Aorta (tissue), 5 donors: ENCODE data around the gene PSMB10. TPM values are rescaled to one million over a fixed set of nuclear protein-coding genes. Genes with fewer than 3 reads are reported as not detected.

Source experiments
- ATAC-seq: fragments of 200-7000 bp; cut with Tn5 transposase; one replicate; pipeline ENCODE4 v1.9.1; 2022; ENCODE audit warnings: moderate library complexity; ENCODE audit not compliant: low FRiP score
- DNase-seq, 2 donors: peaks; one replicate each; pipeline ENCODE4 v3.0.0-alpha.2; 2020
- H3K27ac ChIP-seq, 2 donors: one replicate each; pipeline ENCODE4 v1.5.1; 2013; ENCODE audit warnings: low read length in 2 of 2, mild to moderate bottlenecking in 2 of 2, moderate library complexity in 2 of 2, control low read depth in 1 of 2, inconsistent platforms in 1 of 2, low read depth in 1 of 2
- H3K27me3 ChIP-seq, 2 donors: one replicate each; pipeline ENCODE4 v1.6.1; 2013; ENCODE audit warnings: control low read depth in 1 of 2, low read length in 1 of 2, mild to moderate bottlenecking in 1 of 2, moderate library complexity in 1 of 2; ENCODE audit not compliant: insufficient read depth in 2 of 2, control insufficient read depth in 1 of 2
- H3K36me3 ChIP-seq, 2 donors: one replicate each; pipeline ENCODE4 v1.6.1; 2013; ENCODE audit warnings: control low read depth in 1 of 2, low read length in 1 of 2, mild to moderate bottlenecking in 1 of 2; ENCODE audit not compliant: insufficient read depth in 2 of 2, control insufficient read depth in 1 of 2
- H3K4me1 ChIP-seq, 2 donors: one replicate each; pipeline ENCODE4 v1.6.1; 2013; ENCODE audit warnings: low read length in 2 of 2, control low read depth in 1 of 2, mild to moderate bottlenecking in 1 of 2, moderate library complexity in 1 of 2; ENCODE audit not compliant: insufficient read depth in 2 of 2, control insufficient read depth in 1 of 2
- H3K4me3 ChIP-seq, 2 donors: one replicate each; pipeline ENCODE4 v1.5.1; 2013; ENCODE audit warnings: low read length in 2 of 2, control low read depth in 1 of 2, mild to moderate bottlenecking in 1 of 2
- H3K9me3 ChIP-seq: one replicate; pipeline ENCODE4 v1.6.1; 2013; ENCODE audit warnings: mild to moderate bottlenecking, low read length; ENCODE audit not compliant: control insufficient read depth
- WGBS, 2 donors: extraction: QIAGEN DNeasy Blood & Tissue Kit; methylation state at CpG; one replicate each; pipeline ENCODE4 v1.1.7; 2013; 5-methylcytosine and 5-hydroxymethylcytosine counted together
- intact Hi-C, 2 donors: fragments of 100-400 bp; cut with DNase I; formaldehyde crosslinking; loops; one replicate each; pipeline versions ENCODE4 v1.14.2 to v1.15.0; 2022
- long read RNA-seq, 2 donors: library from polyadenylated mRNA; unstranded; transcript quantifications; one replicate each; pipeline ENCODE4 v2.0.0, GENCODE V29; 2020 to 2021
- polyA plus RNA-seq, 2 donors: library from polyadenylated mRNA; stranded (reverse); fragments of 200-250 nt; gene quantifications; one replicate each; pipeline ENCODE4 v1.2.3, GENCODE V29; 2013
- total RNA-seq, 2 donors: library from RNA; stranded (reverse); fragmentation: NEBNext Ultra II Directional; extraction: Animal tissue kit (Norgen Biotek cat#: 25700); gene quantifications; one replicate each; pipeline ENCODE4 v1.2.1, GENCODE V29; 2021
- donor health status: healthy with polysubstance abuse.
- donor health status: Bipolar disorder and iron deficiency.
- donor health status: DM: no; HTN: no; CAD: no.
- donor health status: DM: no; HTN: no; CAD: no.
- donor health status: DM: yes; HTN: yes; CAD: no.

The PSMB10 gene
- total RNA-seq = 10 to 100 TPM; 27.7 to 39.1 TPM
- polyA plus RNA-seq = 10 to 100 TPM; 52.3 to 84.3 TPM
- long read RNA-seq, donor 1, transcript PSMB10-201 (8 exons, 1,218 nt) = major isoform, 11 of 14 reads
- long read RNA-seq, donor 1, partial matches to known transcripts = 0 of 14 reads
- long read RNA-seq, donor 1, other reads (novel, unspliced or antisense) = 3 of 14 reads
- long read RNA-seq, donor 2, transcript PSMB10-201 (8 exons, 1,218 nt) = major isoform, 8 of 11 reads
- long read RNA-seq, donor 2, partial matches to known transcripts = 1 of 11 reads
- long read RNA-seq, donor 2, other reads (novel, unspliced or antisense) = 1 of 11 reads

DNA sequence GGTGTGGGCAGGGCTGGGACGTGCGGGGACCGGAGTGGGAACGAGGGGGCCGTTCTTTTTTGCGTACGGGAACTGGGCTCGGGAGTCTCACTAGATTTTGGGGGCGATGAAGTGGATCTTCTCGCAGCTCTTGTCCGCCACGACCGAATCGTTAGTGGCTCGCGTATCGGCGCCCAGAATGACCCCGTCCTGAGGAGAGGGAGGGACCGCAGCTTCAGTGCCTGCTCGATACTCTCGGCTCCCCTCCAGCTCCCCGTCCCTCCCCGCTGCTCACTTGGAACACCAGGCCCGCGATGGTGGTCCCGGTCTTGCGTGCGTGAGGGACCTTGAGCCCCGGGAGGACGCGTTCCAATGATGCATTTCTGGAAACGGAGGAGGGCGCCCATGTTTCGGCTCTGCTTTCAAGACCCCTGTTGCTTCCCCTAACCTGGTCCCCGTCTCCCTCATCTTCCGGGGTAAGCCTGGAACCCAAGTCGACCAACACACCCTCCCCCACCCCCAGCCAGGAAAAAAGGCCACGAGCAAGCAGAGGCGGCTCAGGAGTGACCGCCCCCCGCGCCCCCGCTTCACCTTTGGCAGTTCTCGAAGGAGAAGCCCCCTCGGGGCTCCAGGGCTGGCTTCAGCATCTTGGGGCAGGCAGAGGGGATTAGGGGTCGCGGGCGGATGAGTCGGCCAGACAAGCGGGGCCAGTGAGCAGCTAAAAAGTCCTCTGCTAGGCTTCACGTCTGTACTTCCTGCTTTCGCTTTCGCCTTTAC, at the start of gene PSMB10:
Gene PSMB10 (minus strand): TSS at position 727 of the 756 bp plus-strand sequence. CDS start 101 bp downstream, at position 626.
- Histone ChIP-seq H3K4me1 (no peaks in the 10 kb centered on the region), H3K36me3 (peaks cover 0 to 2% of the 10 kb centered on the region in 2 donors), H3K4me3 (peak within 1 kb of the TSS; percentile 46 to 58), H3K9me3 (no peaks in the 10 kb centered on the region), H3K27ac (peak within 1 kb of the TSS; percentile 18 to 65), H3K27me3 (no peaks in the 10 kb centered on the region)
- DNase-seq = peak; percentile 83 to 85
- intact Hi-C loops = no loop called here
- 0 to 1% methylated on average over 54 of the region's 54 CpGs for WGBS, 2 donors
- peak; percentile 51 for ATAC-seq

DNA sequence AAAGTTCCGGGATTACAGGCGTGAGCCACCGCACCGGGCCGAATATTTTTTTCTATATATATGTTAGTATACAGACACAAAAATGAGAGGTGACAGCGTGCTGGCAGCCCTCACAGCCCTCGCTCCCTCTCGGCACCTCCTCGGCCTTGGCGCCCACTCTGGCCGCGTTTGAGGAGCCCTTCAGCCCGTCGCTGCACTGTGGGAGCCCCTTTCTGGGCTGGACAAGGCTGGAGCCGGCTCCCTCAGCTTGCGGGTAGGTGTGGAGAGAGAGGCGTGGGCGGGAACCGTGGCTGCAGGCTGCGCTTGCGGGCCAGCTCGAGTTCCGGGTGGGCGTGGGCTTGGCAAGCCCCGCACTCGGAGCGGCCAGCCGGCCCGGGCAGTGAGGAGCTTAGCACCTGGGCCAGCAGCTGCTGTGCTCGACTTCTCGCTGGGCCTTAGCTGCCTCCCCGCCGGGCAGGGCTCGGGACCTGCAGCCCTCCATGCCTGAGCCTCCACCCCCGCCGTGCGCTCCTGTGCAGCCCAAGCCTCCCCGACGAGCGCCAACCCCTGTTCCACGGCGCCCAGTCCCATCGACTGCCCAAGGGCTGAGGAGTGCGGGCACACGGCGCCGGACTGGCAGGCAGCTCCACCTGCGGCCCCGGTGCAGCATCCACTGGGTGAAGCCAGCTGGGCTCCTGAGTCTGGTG, 45.5 kb upstream of the PSMB10 start:
- ATAC-seq = no peak

DNA sequence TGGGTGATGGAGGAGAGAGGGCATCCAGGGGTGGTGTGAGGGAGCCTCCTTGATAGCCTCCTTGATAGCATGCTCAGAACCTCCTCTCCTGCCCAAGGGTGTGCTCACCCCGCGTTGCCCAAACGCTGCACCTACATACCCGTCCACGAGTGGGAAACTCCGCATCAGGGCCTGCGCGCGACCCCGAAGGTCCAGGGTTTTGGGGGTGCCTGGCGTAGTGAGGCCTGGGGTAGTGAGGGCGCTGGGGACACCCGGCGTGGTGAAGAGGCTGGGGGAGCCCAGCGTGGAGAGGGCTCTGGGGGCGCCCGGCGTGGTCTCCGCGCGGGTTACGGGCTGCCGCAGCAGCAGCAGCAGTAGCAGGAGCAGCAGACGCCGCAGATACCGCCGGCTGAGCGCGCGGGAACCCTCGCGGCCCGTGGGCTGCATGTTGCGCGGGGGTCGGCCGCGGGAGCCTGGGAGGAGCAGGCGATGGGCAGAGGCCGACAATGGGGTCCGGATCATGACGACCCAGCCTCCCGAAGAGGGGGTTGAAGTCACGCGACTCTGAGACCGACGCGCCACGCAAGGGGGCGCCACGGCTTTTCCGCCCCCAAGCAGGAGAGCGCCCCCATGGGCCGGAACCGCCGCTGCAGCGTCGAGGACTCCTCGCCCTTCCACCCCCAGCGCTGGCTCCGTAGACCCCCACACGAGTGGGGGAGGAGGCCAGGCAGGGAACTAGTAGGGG, 43.5 kb upstream of the PSMB10 start, which contains the start of gene DPEP3:
Gene DPEP3 (minus strand): TSS at position 545 of the 724 bp plus-strand sequence. CDS start 119 bp downstream, at position 426.
- no peak within 1 kb of the TSS for H3K4me3 ChIP-seq
- no peaks in the 10 kb centered on the region for H3K4me1 ChIP-seq
- ATAC-seq = no peak
- 54% methylated on average over 54 to 62 of the region's 62 CpGs for WGBS, 2 donors
- no peaks in the 10 kb centered on the region for H3K9me3 ChIP-seq
- no peaks in the 10 kb centered on the region for H3K27me3 ChIP-seq
- intact Hi-C loops = no loop called here
- H3K36me3 ChIP-seq = no peaks in the 10 kb centered on the region
- no peak for DNase-seq
- H3K27ac ChIP-seq = no peak within 1 kb of the TSS

More for the DNA sequence above, 45.5 kb upstream of the PSMB10 start:
- DNase-seq = no peak
- no peaks in the 10 kb centered on the region for H3K36me3 ChIP-seq
- no peak overlapping the region for H3K27ac ChIP-seq
- H3K9me3 ChIP-seq = no peaks in the 10 kb centered on the region
- WGBS, 2 donors = 94 to 95% methylated on average over 49 of the region's 49 CpGs
- intact Hi-C loops = no loop called here
- H3K27me3 ChIP-seq = no peaks in the 10 kb centered on the region
- H3K4me1 ChIP-seq = no peaks in the 10 kb centered on the region
- H3K4me3 ChIP-seq = no peak overlapping the region

DNA sequence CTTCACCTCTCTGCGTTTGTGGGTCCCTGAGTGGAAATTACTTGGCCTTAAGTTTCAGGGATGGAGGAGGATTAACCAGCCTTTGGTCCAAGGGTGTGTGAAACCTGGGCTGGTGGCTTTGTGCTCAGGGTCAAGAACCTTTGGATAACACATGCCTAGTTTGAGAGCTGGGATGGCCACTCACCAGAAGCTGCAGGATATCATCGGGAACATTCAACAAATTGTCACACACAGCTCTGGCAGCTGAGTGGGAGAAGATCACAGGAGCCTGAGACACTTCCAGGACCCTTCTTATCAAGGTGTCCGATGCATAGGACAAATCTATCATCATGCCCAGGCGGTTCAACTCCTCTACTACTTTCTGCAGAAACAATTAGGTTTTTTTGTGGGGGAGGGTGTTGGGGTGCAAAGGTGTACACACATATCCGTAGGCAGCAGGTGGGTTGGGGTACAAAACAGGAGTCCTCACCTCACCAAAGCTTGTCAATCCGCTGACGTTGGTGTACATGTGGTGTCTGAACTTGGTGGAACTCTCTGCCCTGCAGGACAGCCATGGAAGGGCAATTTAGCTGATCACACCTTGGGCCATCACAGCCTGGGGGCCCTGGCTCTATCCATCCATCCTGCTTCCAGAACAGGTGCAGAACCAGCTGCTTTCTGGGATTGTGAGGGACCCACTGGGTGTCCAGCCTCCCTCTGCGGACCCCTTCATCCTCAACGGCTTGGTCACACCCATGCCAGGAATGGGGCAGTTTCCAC, 41.0 kb upstream of the PSMB10 start:
- WGBS, 2 donors = 86% methylated on average over 9 of the region's 9 CpGs
- Histone ChIP-seq H3K27ac (no peak overlapping the region), H3K27me3 (no peaks in the 10 kb centered on the region), H3K4me1 (no peaks in the 10 kb centered on the region), H3K4me3 (no peak overlapping the region), H3K36me3 (no peaks in the 10 kb centered on the region), H3K9me3 (no peaks in the 10 kb centered on the region)
- ATAC-seq (no peak), DNase-seq (no peak)
- intact Hi-C loops = no loop called here

DNA sequence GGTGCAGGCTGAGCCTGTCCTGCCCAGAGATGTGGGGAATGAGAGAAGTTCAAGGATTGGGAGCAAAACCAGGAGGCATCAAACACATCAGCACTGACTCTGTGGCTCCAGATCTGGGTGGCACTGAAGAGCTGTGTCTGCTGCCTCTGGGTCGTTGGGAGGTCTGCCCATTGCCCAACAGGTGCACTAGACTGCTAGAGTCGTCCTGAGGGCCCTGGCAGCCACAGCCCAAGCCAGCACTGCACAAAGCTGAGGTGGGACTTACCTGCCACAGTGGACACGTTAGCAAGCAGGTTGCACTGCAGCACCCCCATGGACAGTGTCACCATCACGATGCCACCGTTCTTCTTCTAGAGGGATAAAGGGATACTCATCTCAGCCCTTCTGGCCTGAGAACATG, 40.4 kb upstream of the PSMB10 start:
- intact Hi-C loops = no loop called here
- ATAC-seq = no peak
- no peaks in the 10 kb centered on the region for H3K27me3 ChIP-seq
- no peaks in the 10 kb centered on the region for H3K9me3 ChIP-seq
- 70 to 73% methylated on average over 5 of the region's 5 CpGs for WGBS, 2 donors
- no peaks in the 10 kb centered on the region for H3K4me1 ChIP-seq
- no peak overlapping the region for H3K27ac ChIP-seq
- no peaks in the 10 kb centered on the region for H3K36me3 ChIP-seq
- no peak for DNase-seq
- no peak overlapping the region for H3K4me3 ChIP-seq

DNA sequence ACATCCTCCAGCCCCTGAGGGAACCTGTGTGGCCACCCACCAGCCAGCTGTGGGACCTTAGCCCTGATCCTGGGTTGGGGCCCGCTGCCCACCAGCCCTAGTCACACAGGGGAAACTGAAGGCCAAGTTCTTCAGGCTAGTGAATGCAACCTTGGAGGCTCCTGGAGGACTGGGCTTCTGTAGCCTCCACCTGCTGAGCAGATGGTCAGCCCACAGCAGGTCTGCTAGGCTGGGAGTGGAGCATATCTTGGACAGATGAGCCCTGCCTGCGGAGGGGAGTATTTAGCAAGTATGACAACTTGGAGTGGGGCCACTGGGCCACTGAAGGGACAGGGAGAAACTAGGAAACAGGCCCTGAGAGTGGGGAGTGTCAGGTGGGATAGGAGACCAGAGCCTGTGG, 39.6 kb upstream of the PSMB10 start:
- intact Hi-C loops = no loop called here
- 92 to 96% methylated on average over 2 of the region's 2 CpGs for WGBS, 2 donors
- ATAC-seq (no peak), DNase-seq (no peak)
- no peaks in the 10 kb centered on the region for H3K9me3 ChIP-seq
- no peaks in the 10 kb centered on the region for H3K27me3 ChIP-seq
- no peaks in the 10 kb centered on the region for H3K4me1 ChIP-seq
- no peaks in the 10 kb centered on the region for H3K36me3 ChIP-seq
- H3K4me3 ChIP-seq = no peak overlapping the region
- no peak overlapping the region for H3K27ac ChIP-seq

DNA sequence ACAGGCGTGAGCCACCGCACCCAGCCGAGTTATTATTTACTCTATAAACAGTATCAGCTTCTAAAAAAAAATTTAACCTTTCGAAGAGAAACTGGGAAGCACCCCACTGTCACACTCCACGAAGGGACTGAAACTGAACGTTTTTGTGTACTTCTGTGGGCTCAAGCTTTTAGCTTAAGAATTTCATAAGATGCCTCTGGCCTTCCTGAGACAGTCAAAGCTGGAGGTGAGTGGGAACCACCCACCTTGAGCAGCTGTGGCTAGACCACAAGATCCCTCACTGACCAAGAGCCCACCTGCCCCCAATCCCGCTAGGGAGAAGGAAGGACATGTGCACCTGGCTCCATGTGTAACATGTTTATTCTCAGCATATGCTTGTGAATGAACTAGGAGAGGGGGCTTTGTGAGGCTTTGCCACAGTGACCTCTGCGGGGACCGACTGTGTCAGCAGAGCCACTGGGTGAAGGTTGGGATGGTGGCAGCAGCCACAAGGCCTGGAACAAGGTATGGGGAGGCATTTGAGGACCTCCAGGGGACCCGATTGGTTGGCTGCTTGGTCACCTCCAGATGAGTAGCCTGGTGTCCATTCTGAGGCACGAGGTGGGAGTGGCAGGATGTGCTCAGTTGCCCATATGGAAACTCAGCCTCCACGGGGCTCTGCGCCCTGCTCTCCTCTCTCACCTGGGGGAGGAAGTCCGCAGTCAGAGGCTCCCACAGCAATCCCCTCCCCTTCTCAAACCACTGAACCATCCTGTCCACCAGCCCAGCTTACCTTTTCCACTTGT, 38.9 kb upstream of the PSMB10 start:
- H3K36me3 ChIP-seq = no peaks in the 10 kb centered on the region
- WGBS, 2 donors = 76 to 82% methylated on average over 14 of the region's 14 CpGs
- intact Hi-C loops = no loop called here
- DNase-seq (no peak), ATAC-seq (no peak)
- no peaks in the 10 kb centered on the region for H3K4me1 ChIP-seq
- no peaks in the 10 kb centered on the region for H3K9me3 ChIP-seq
- H3K4me3 ChIP-seq = no peak overlapping the region
- H3K27ac ChIP-seq = no peak overlapping the region
- no peaks in the 10 kb centered on the region for H3K27me3 ChIP-seq
